ENCODE measurements around the gene CLDN12.

GRCh38 chr7:90421651-90422050 lies 18.4 kb downstream of the CLDN12 start:
- TF ChIP-seq POLR2AphosphoS5 (IDR thresholded peaks at IDR 0.05; ENCODE audit: borderline replicate concordance, low read depth, low read length): no peak
- TF ChIP-seq EZH2 (IDR thresholded peaks at IDR 0.05): no peak
- no peak for TF ChIP-seq FOXP2 (optimal IDR thresholded peaks at IDR 0.05; ENCODE audit: control extremely low read depth, extremely low read length, insufficient read depth)

Measured in SK-N-MC (cell line).